Endothelial cell of umbilical vein (primary cell): ENCODE results near the gene COPB1. TPM values are rescaled to one million over a fixed set of nuclear protein-coding genes. Genes with fewer than 3 reads are reported as not detected.

Source experiments
- BruUV-seq: library from RNA; stranded (reverse); fragments of 400-500 nt; replicated peaks from 2 replicates; lab custom pipeline; 2021; lab: Mats Ljungman, UMichigan
- CTCF ChIA-PET: fragments of 300-600, 350-600 bp; sonication (Branson Sonifier 250); formaldehyde crosslinking; loops from one replicate; lab custom pipeline; 2021; ENCODE audit warnings: antibody characterized with exemption, inconsistent platforms; lab: Charles Lee
- POLR2A ChIA-PET: fragments of 300-600, 350-600 bp; sonication (Branson Sonifier 250); formaldehyde crosslinking; loops from one replicate; lab custom pipeline; 2021; ENCODE audit warnings: antibody characterized with exemption, inconsistent platforms; lab: Charles Lee
- DNase-seq: peaks from one replicate; pipeline ENCODE4 v3.0.0-alpha.2; 2011; ENCODE audit warnings: low read depth, low spot score
- FAIRE-seq: peaks from 2 replicates; lab custom pipeline; 2011; peaks lifted over from hg19 to GRCh38; lab: Jason Lieb, UNC
- H2AFZ ChIP-seq: 2 replicates; pipeline ENCODE4 v1.6.0; 2012; ENCODE audit warnings: low read depth, low read length, control low read depth, inconsistent platforms
- H3K27ac ChIP-seq: 2 replicates; pipeline ENCODE4 v1.5.1; 2011; ENCODE audit warnings: low read depth, mild to moderate bottlenecking, control low read depth, low read length, moderate library complexity; ENCODE audit not compliant: insufficient read depth
- H3K27me3 ChIP-seq, 2 experiments: 2 replicates each; pipeline versions ENCODE4 v1.6.0 to v1.6.1; 2011; ENCODE audit warnings: low read length in 2 of 2, mixed read lengths in 1 of 2; ENCODE audit not compliant: control insufficient read depth in 2 of 2, insufficient read depth in 2 of 2
- H3K36me3 ChIP-seq, 2 experiments: 2 replicates in 1 of 2; 3 replicates in 1 of 2; pipeline ENCODE4 v1.5.1; 2011; ENCODE audit warnings: low read length in 2 of 2, mild to moderate bottlenecking in 1 of 2, moderate library complexity in 1 of 2; ENCODE audit not compliant: control insufficient read depth in 2 of 2, insufficient read depth in 2 of 2; ENCODE audit errors: extremely low read depth in 1 of 2
- H3K4me1 ChIP-seq: 3 replicates; pipeline ENCODE4 v1.5.1; 2011; ENCODE audit warnings: mild to moderate bottlenecking, low read length; ENCODE audit not compliant: control insufficient read depth, insufficient read depth; ENCODE audit errors: extremely low read depth
- H3K4me2 ChIP-seq: 2 replicates; pipeline ENCODE4 v1.6.1; 2011; ENCODE audit warnings: low read length, control low read depth, mixed read lengths; ENCODE audit not compliant: insufficient read depth
- H3K4me3 ChIP-seq, 3 experiments: fragments of 200-600 bp in 1 of 3; sonication (generic), shearing (Covaris generic) in 1 of 3; replicated peaks in 1 of 3; 2 replicates each; pipeline ENCODE4 v1.5.1; 2011 to 2016; ENCODE audit warnings: control low read depth in 3 of 3, low read length in 3 of 3, mild to moderate bottlenecking in 2 of 3, inconsistent platforms in 1 of 3, low read depth in 1 of 3, moderate library complexity in 1 of 3; ENCODE audit not compliant: insufficient read depth in 1 of 3
- H3K79me2 ChIP-seq: 2 replicates; pipeline ENCODE4 v1.6.0; 2012; ENCODE audit warnings: low read length, inconsistent platforms; ENCODE audit not compliant: control insufficient read depth, insufficient read depth
- H3K9ac ChIP-seq: replicated peaks from 2 replicates; pipeline ENCODE3; 2011; ENCODE audit warnings: low read length, control low read depth; ENCODE audit not compliant: insufficient read depth; ENCODE audit errors: extremely low read depth
- H3K9me1 ChIP-seq: replicated peaks from 3 replicates; pipeline ENCODE4 v1.6.0; 2011; ENCODE audit warnings: mild to moderate bottlenecking, low read length; ENCODE audit not compliant: control insufficient read depth, insufficient read depth; ENCODE audit errors: extremely low read depth
- H3K9me3 ChIP-seq: replicated peaks from 2 replicates; pipeline ENCODE4 v1.5.1; 2012; ENCODE audit warnings: low read length, inconsistent platforms; ENCODE audit not compliant: control insufficient read depth, insufficient read depth
- H4K20me1 ChIP-seq: replicated peaks from 2 replicates; pipeline ENCODE3; 2011; ENCODE audit warnings: mild to moderate bottlenecking, low read length; ENCODE audit not compliant: control insufficient read depth, insufficient read depth; ENCODE audit errors: extremely low read depth
- CTCF ChIP-seq, 2 donors: IDR thresholded peaks; 1 replicate in 1 of 2; 2 replicates in 1 of 2; pipeline ENCODE4 v1.5.1; 2011; ENCODE audit warnings: low read length in 2 of 2, mild to moderate bottlenecking in 2 of 2, moderate library complexity in 2 of 2, control low read depth in 1 of 2, inconsistent platforms in 1 of 2, low read depth in 1 of 2; ENCODE audit not compliant: insufficient read depth in 1 of 2; ENCODE audit errors: extremely low read depth in 1 of 2
- EZH2 ChIP-seq: IDR thresholded peaks from 2 replicates; pipeline ENCODE4 v1.6.1; 2012; ENCODE audit warnings: borderline replicate concordance, low read depth, mild to moderate bottlenecking, moderate library complexity, low read length, inconsistent platforms; ENCODE audit not compliant: severe bottlenecking
- FOS ChIP-seq: IDR thresholded peaks from 2 replicates; pipeline ENCODE4 v1.6.1; 2011; ENCODE audit warnings: mild to moderate bottlenecking, low read length, moderate library complexity, borderline replicate concordance; ENCODE audit not compliant: insufficient read depth
- GATA2 ChIP-seq: IDR thresholded peaks from 2 replicates; pipeline ENCODE4 v1.7.0; 2011; ENCODE audit warnings: low read depth, mild to moderate bottlenecking, moderate library complexity, mixed read lengths, low read length; ENCODE audit not compliant: insufficient read length, insufficient read depth
- JUN ChIP-seq: IDR thresholded peaks from 2 replicates; pipeline ENCODE4 v1.6.1; 2011; ENCODE audit warnings: borderline replicate concordance, low read depth; ENCODE audit not compliant: insufficient read length, insufficient read depth
- MAX ChIP-seq: IDR thresholded peaks from 2 replicates; pipeline ENCODE4 v1.6.1; 2011; ENCODE audit not compliant: insufficient read depth, insufficient read length
- MYC ChIP-seq: IDR thresholded peaks from one replicate; pipeline ENCODE4 v1.6.1; 2011; ENCODE audit warnings: mild to moderate bottlenecking, low read depth, low read length
- POLR2A ChIP-seq: IDR thresholded peaks from 2 replicates; pipeline ENCODE4 v1.6.1; 2012; ENCODE audit warnings: low read depth, mild to moderate bottlenecking, control low read depth, low read length
- POLR2AphosphoS5 ChIP-seq: IDR thresholded peaks from 2 replicates; pipeline ENCODE4 v1.6.1; 2012; ENCODE audit warnings: low read depth, mild to moderate bottlenecking, control low read depth, low read length, moderate library complexity; ENCODE audit not compliant: insufficient read depth
- dilution Hi-C: fragments of 300-500 bp; cut with MboI; formaldehyde crosslinking; loops from one replicate; pipeline ENCODE4 v1.15.0; 2019; ENCODE audit warnings: low sequenced_read_pairs; ENCODE audit not compliant: extremely low pct_ligation_motif_present
- intact Hi-C: fragments of 100-400 bp; cut with micrococcal nuclease; formaldehyde crosslinking; loops from one replicate; pipeline ENCODE4 v1.10.0; 2022
- polyA plus RNA-seq, 4 experiments: library from polyadenylated mRNA; depleted of rRNA in 3 of 4; stranded (reverse) in 3 of 4; unstranded in 1 of 4; fragments of >200 nt; gene quantifications; 2 replicates each; pipeline versions ENCODE4 v1.2.1 to v1.2.3, GENCODE V29; 2011 to 2012; ENCODE audit warnings: missing spikeins in 1 of 4
- total RNA-seq: library from RNA; stranded (reverse); gene quantifications from 2 replicates; pipeline ENCODE4 v1.2.3, GENCODE V29; 2021

The COPB1 gene
- total and polyA plus RNA-seq, 2 donors (not counting 3 experiments of a cell fraction or from before 2014, with no cell fraction given): 61.1 to 145 TPM

- peak overlapping the region; percentile 58 for H3K9ac ChIP-seq
- peaks cover 44% of the 10 kb centered on the region for H3K4me1 ChIP-seq
- peak; percentile 42 for DNase-seq
- peak overlapping the region; percentile 69 for H3K27ac ChIP-seq
- H3K9me1 ChIP-seq: no peaks in the 10 kb centered on the region
- H3K36me3 ChIP-seq: no peaks in the 10 kb centered on the region
- H3K4me2 ChIP-seq: peak overlapping the region; percentile 20
- CTCF ChIA-PET: interaction anchor here (0.7 to 9.5 kb wide), 5 partner anchors 14 to 121 kb away, joined by 4 to 261 read pairs (median 9); no protein-coding TSS in a partner anchor
- TF ChIP-seq CTCF (IDR thresholded peaks at IDR 0.05; ENCODE audit: extremely low read depth in 1 of 2, insufficient read depth in 1 of 2, low read depth in 1 of 2, low read length in 2 of 2) (no peak), POLR2AphosphoS5 (peak; percentile 50)
- H3K9me3 ChIP-seq: no peaks in the 10 kb centered on the region
- no peaks in the 10 kb centered on the region for H3K79me2 ChIP-seq
- H4K20me1 ChIP-seq: no peaks in the 10 kb centered on the region
- intact Hi-C loops: loop anchor here (2.0 kb wide), 2 partner anchors 43 to 75 kb away; partner anchors contain the start of gene COPB1
- H3K27me3 ChIP-seq: no peaks in the 10 kb centered on the region
- TSS peak; percentile 28 for BruUV-seq
- H3K4me3 ChIP-seq: no peak overlapping the region
- dilution Hi-C loops: no loop called here
- POLR2A ChIA-PET: no interaction called here
- H2AFZ ChIP-seq: peak overlapping the region; percentile 4
- peak; percentile 53 for FAIRE-seq
Measured at GRCh38 chr11:14423633-14424032, 76.0 kb downstream of the COPB1 start.

GRCh38 chr11:14422814-14423182 is 76.8 kb downstream of the COPB1 start:
- Histone ChIP-seq H3K27ac (peak overlapping the region; percentile 69), H3K36me3 (no peaks in the 10 kb centered on the region), H3K9me3 (no peaks in the 10 kb centered on the region), H3K9ac (peak overlapping the region; percentile 58), H3K27me3 (no peaks in the 10 kb centered on the region), H2AFZ (no peak overlapping the region), H3K9me1 (no peaks in the 10 kb centered on the region), H3K4me2 (peak overlapping the region; percentile 5), H3K79me2 (no peaks in the 10 kb centered on the region), H3K4me1 (peaks cover 44% of the 10 kb centered on the region), H4K20me1 (no peaks in the 10 kb centered on the region), H3K4me3 (no peak overlapping the region)
- ChIA-PET CTCF (interaction anchor here (0.6 to 9.5 kb wide), 8 partner anchors 10 to 120 kb away, joined by 3 to 261 read pairs (median 6); no protein-coding TSS in a partner anchor), POLR2A (interaction anchor here (0.6 to 1.3 kb wide), 8 partner anchors 17 to 120 kb away, joined by 3 to 8 read pairs (median 3); no protein-coding TSS in a partner anchor)
- TSS peak; percentile 44 for BruUV-seq
- no peak for DNase-seq
- TF ChIP-seq JUN: no peak
- no peak for TF ChIP-seq EZH2
- TF ChIP-seq GATA2: no peak
- TF ChIP-seq MAX: no peak
- no peak for TF ChIP-seq MYC
- no peak for TF ChIP-seq CTCF (IDR thresholded peaks at IDR 0.05; ENCODE audit: extremely low read depth in 1 of 2, insufficient read depth in 1 of 2, low read depth in 1 of 2, low read length in 2 of 2)
- no peak for TF ChIP-seq POLR2A
- TF ChIP-seq POLR2AphosphoS5: no peak
- no peak for TF ChIP-seq FOS
- intact Hi-C loops (loop anchor here (1.0 to 2.0 kb wide), 6 partner anchors 24 to 122 kb away; partner anchors contain the start of genes COPB1 and RRAS2), dilution Hi-C loops (no loop called here)
- FAIRE-seq: peak; percentile 44
